DND-41 (cell line): ENCODE results near the gene KISS1R.
A peak's percentile ranks its signal among the peaks of the same experiment; 100 is the strongest.

Experiments
- ATAC-seq: fragments of 200-7000 bp; cut with Tn5 transposase; 3 replicates; pipeline ENCODE4 v1.9.1; 2021; ENCODE audit warnings: low read depth; ENCODE audit not compliant: insufficient read depth
- DNase-seq: peaks from one replicate; pipeline ENCODE4 v3.0.0-alpha.2; 2020
- H2AFZ ChIP-seq: 2 replicates; pipeline ENCODE4 v1.6.0; 2012; ENCODE audit warnings: low read depth, low read length
- H3K27ac ChIP-seq: 2 replicates; pipeline ENCODE4 v1.5.1; 2012; ENCODE audit warnings: low read length, inconsistent platforms
- H3K27me3 ChIP-seq: fragments of 200-600 bp; sonication (generic); 2 replicates; pipeline ENCODE4 v1.6.0; 2012; ENCODE audit warnings: low read length, mild to moderate bottlenecking, inconsistent platforms; ENCODE audit not compliant: insufficient read depth, poor library complexity
- H3K36me3 ChIP-seq: 2 replicates; pipeline ENCODE4 v1.5.1; 2012; ENCODE audit warnings: low read length, inconsistent platforms; ENCODE audit not compliant: insufficient read depth
- H3K4me1 ChIP-seq: 2 replicates; pipeline ENCODE4 v1.5.1; 2012; ENCODE audit warnings: mild to moderate bottlenecking, low read length; ENCODE audit not compliant: insufficient read depth
- H3K4me2 ChIP-seq: 2 replicates; pipeline ENCODE4 v1.6.0; 2012; ENCODE audit warnings: mild to moderate bottlenecking, moderate library complexity, low read length, inconsistent platforms; ENCODE audit not compliant: insufficient read depth
- H3K4me3 ChIP-seq, 2 experiments: fragments of 200-600 bp in 1 of 2; shearing (Covaris generic) in 1 of 2; 2 replicates each; pipeline ENCODE4 v1.5.1; 2012 to 2016; ENCODE audit warnings: inconsistent platforms in 2 of 2, low read length in 2 of 2, mild to moderate bottlenecking in 2 of 2, low read depth in 1 of 2, moderate library complexity in 1 of 2
- H3K79me2 ChIP-seq: 2 replicates; pipeline ENCODE4 v1.6.0; 2012; ENCODE audit warnings: low read length, inconsistent platforms; ENCODE audit not compliant: insufficient read depth
- H3K9ac ChIP-seq: 2 replicates; pipeline ENCODE4 v1.6.0; 2012; ENCODE audit warnings: low read depth, mild to moderate bottlenecking, inconsistent platforms, low read length, moderate library complexity
- H3K9me3 ChIP-seq: 2 replicates; pipeline ENCODE4 v1.5.1; 2012; ENCODE audit warnings: low read length, moderate library complexity, mild to moderate bottlenecking, inconsistent platforms; ENCODE audit not compliant: insufficient read depth, severe bottlenecking
- H4K20me1 ChIP-seq: 2 replicates; pipeline ENCODE4 v1.6.0; 2012; ENCODE audit warnings: low read length; ENCODE audit not compliant: insufficient read depth
- CTCF ChIP-seq: IDR thresholded peaks from 2 replicates; pipeline ENCODE4 v1.5.1; 2012; ENCODE audit warnings: borderline replicate concordance, low read length, moderate library complexity, mild to moderate bottlenecking; ENCODE audit not compliant: poor library complexity, severe bottlenecking; ENCODE audit errors: extremely low read depth
- EZH2 ChIP-seq: IDR thresholded peaks from 3 replicates; pipeline ENCODE4 v1.6.1; 2012; ENCODE audit warnings: borderline replicate concordance, low read depth, mild to moderate bottlenecking, moderate library complexity, low read length, inconsistent platforms; ENCODE audit not compliant: severe bottlenecking

The KISS1R gene

GRCh38 chr19:918481-919198 is 1.5 kb downstream of the KISS1R start:
- H3K9ac ChIP-seq: no peak overlapping the region
- H3K4me3 ChIP-seq: no peak overlapping the region
- no peak overlapping the region for H2AFZ ChIP-seq
- no peak overlapping the region for H3K27ac ChIP-seq
- peaks cover 1% of the 10 kb centered on the region for H3K79me2 ChIP-seq
- H4K20me1 ChIP-seq: no peaks in the 10 kb centered on the region
- no peak overlapping the region for H3K4me2 ChIP-seq
- peaks cover 3% of the 10 kb centered on the region for H3K27me3 ChIP-seq
- TF ChIP-seq CTCF: no peak
- no peak for TF ChIP-seq EZH2
- H3K9me3 ChIP-seq: no peaks in the 10 kb centered on the region
- DNase-seq (no peak), ATAC-seq (no peak)
- peaks cover 12% of the 10 kb centered on the region for H3K4me1 ChIP-seq
- no peaks in the 10 kb centered on the region for H3K36me3 ChIP-seq

- Histone ChIP-seq H4K20me1 (no peaks in the 10 kb centered on the region), H3K27ac (no peak overlapping the region), H3K36me3 (no peaks in the 10 kb centered on the region), H3K4me1 (peaks cover 15% of the 10 kb centered on the region), H2AFZ (no peak overlapping the region), H3K4me3 (no peak overlapping the region), H3K9me3 (no peaks in the 10 kb centered on the region), H3K27me3 (peaks cover 3% of the 10 kb centered on the region), H3K9ac (no peak overlapping the region), H3K4me2 (no peak overlapping the region), H3K79me2 (no peaks in the 10 kb centered on the region)
- TF ChIP-seq CTCF (no peak), EZH2 (no peak)
- no peak for DNase-seq
- ATAC-seq: no peak
These were observed 2.3 kb downstream of the KISS1R start for GRCh38 chr19:919199-920050.

GRCh38 chr19:920051-920864 is 3.1 kb downstream of the KISS1R start:
- Histone ChIP-seq H3K79me2 (peaks cover 5% of the 10 kb centered on the region; the same call in 1 of the 2 replicates), H3K4me2 (no peak overlapping the region), H3K36me3 (no peaks in the 10 kb centered on the region), H3K27ac (no peak overlapping the region), H2AFZ (no peak overlapping the region), H4K20me1 (no peaks in the 10 kb centered on the region), H3K4me3 (no peak overlapping the region), H3K9ac (no peak overlapping the region), H3K9me3 (no peaks in the 10 kb centered on the region), H3K4me1 (peaks cover 22% of the 10 kb centered on the region), H3K27me3 (peaks cover 3% of the 10 kb centered on the region)
- DNase-seq (peak; percentile 58), ATAC-seq (peak; percentile 44)
- TF ChIP-seq EZH2 (no peak), CTCF (no peak)
